ENCODE results near the gene SYCN. TPM values are rescaled to one million over a fixed set of nuclear protein-coding genes. Genes with fewer than 3 reads are reported as not detected.

SYCN gene
- total and polyA plus RNA-seq, 2 donors (not counting 3 experiments of a cell fraction or from before 2014, with no cell fraction given), result not detected

GRCh38 chr19:39200066-39200802, 3.8 kb downstream of the SYCN start:
- DNase-seq (ENCODE audit: low read depth, low spot score) (no peak), FAIRE-seq (no peak)
- H4K20me1 ChIP-seq (replicated peaks; ENCODE audit: control insufficient read depth, extremely low read depth, insufficient read depth, low read length), result no peaks in the 10 kb centered on the region
- peaks cover 40 to 47% of the 10 kb centered on the region in 2 experiments for H3K27me3 ChIP-seq (ENCODE audit: control insufficient read depth in 2 of 2, insufficient read depth in 2 of 2, low read length in 2 of 2)
- POLR2A ChIA-PET, result no interaction called here
- dilution Hi-C loops (cut with MboI; ENCODE audit: extremely low pct_ligation_motif_present, low sequenced_read_pairs) (no loop called here), intact Hi-C loops (cut with micrococcal nuclease) (no loop called here)
- TF ChIP-seq JUN (IDR thresholded peaks at IDR 0.05; ENCODE audit: borderline replicate concordance, insufficient read depth, insufficient read length, low read depth), result no peak
- no peak for TF ChIP-seq MYC (IDR thresholded peaks at IDR 0.05; ENCODE audit: low read depth, low read length)
- no peak for TF ChIP-seq FOS (IDR thresholded peaks at IDR 0.05; ENCODE audit: borderline replicate concordance, insufficient read depth, low read length)
- TF ChIP-seq POLR2A (IDR thresholded peaks at IDR 0.05; ENCODE audit: low read depth, low read length), result no peak
- no peak for TF ChIP-seq GATA2 (IDR thresholded peaks at IDR 0.05; ENCODE audit: insufficient read depth, insufficient read length, low read depth, low read length)
- TF ChIP-seq EZH2 (IDR thresholded peaks at IDR 0.05; ENCODE audit: borderline replicate concordance, low read depth, low read length, severe bottlenecking), result no peak
- TF ChIP-seq POLR2AphosphoS5 (IDR thresholded peaks at IDR 0.05; ENCODE audit: insufficient read depth, low read depth, low read length), result no peak
- no peak for TF ChIP-seq CTCF (IDR thresholded peaks at IDR 0.05; ENCODE audit: extremely low read depth in 1 of 2, insufficient read depth in 1 of 2, low read depth in 1 of 2, low read length in 2 of 2)
- TF ChIP-seq, protein P1, sequence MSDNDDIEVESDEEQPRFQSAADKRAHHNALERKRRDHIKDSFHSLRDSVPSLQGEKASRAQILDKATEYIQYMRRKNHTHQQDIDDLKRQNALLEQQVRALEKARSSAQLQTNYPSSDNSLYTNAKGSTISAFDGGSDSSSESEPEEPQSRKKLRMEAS (IDR thresholded peaks at IDR 0.05; ENCODE audit: insufficient read depth, insufficient read length), result no peak
- H3K27ac ChIP-seq (ENCODE audit: insufficient read depth, low read depth, low read length), result no peak overlapping the region
- no peaks in the 10 kb centered on the region for H3K9me3 ChIP-seq (replicated peaks; ENCODE audit: control insufficient read depth, insufficient read depth, low read length)
- H2AFZ ChIP-seq (ENCODE audit: low read depth, low read length), result no peak overlapping the region
- no peak overlapping the region for H3K9ac ChIP-seq (replicated peaks; ENCODE audit: extremely low read depth, insufficient read depth, low read length)
- no peak overlapping the region for H3K4me3 ChIP-seq (replicated peaks in 1 of 3; ENCODE audit: insufficient read depth in 1 of 3, low read depth in 1 of 3, low read length in 3 of 3)
- no peaks in the 10 kb centered on the region for H3K9me1 ChIP-seq (replicated peaks; ENCODE audit: control insufficient read depth, extremely low read depth, insufficient read depth, low read length)
- no peak overlapping the region for H3K4me2 ChIP-seq (ENCODE audit: insufficient read depth, low read length)
- H3K79me2 ChIP-seq (ENCODE audit: control insufficient read depth, insufficient read depth, low read length), result no peaks in the 10 kb centered on the region
- no TSS peak for BruUV-seq (replicated peaks)
- CTCF ChIA-PET, result no interaction called here
- H3K4me1 ChIP-seq (ENCODE audit: control insufficient read depth, extremely low read depth, insufficient read depth, low read length), result no peaks in the 10 kb centered on the region
- no peaks in the 10 kb centered on the region for H3K36me3 ChIP-seq (ENCODE audit: control insufficient read depth in 2 of 2, extremely low read depth in 1 of 2, insufficient read depth in 2 of 2, low read length in 2 of 2)
